Pancreas (tissue), 10 donors: Measurements from ENCODE around the gene EDN1. TPM values are rescaled to one million over a fixed set of nuclear protein-coding genes. Genes with fewer than 3 reads are reported as not detected.

Source experiments
- ATAC-seq, 4 donors: fragments of 200-7000 bp; cut with Tn5 transposase; one replicate each; pipeline versions ENCODE4 v1.8.0 to v1.9.1; 2020; ENCODE audit warnings: mild to moderate bottlenecking in 4 of 4, moderate library complexity in 4 of 4
- DNase-seq, 6 donors: peaks; one replicate each; pipeline ENCODE4 v3.0.0-alpha.2; 2020
- FAIRE-seq: peaks from 2 replicates; lab custom pipeline; 2012; peaks lifted over from hg19 to GRCh38; lab: Jason Lieb, UNC
- H3K27ac ChIP-seq, 4 donors: fragments of 200-600 bp; sonication (generic); 1 replicate in 3 of 4; 2 replicates in 1 of 4; pipeline versions ENCODE4 v1.5.0 to v1.8.0; 2020
- H3K27me3 ChIP-seq, 4 donors: fragments of 200-600 bp; one replicate each; pipeline ENCODE4 v1.8.0; 2021
- H3K36me3 ChIP-seq, 3 donors: fragments of 200-600 bp; sonication (generic) in 1 of 3; one replicate each; pipeline versions ENCODE4 v1.5.0 to v1.8.0; 2020 to 2021
- H3K4me1 ChIP-seq, 3 donors: fragments of 200-600 bp; one replicate each; pipeline ENCODE4 v1.8.0; 2021
- H3K4me3 ChIP-seq, 4 donors: fragments of 200-600 bp; sonication (generic) in 2 of 4; one replicate each; pipeline versions ENCODE4 v1.5.0 to v1.8.0; 2020 to 2021
- H3K9me3 ChIP-seq, 4 donors: fragments of 200-600 bp; one replicate each; pipeline ENCODE4 v1.8.0; 2021
- WGBS, 2 donors: extraction: QIAGEN DNeasy Blood & Tissue Kit; methylation state at CpG; one replicate each; pipeline ENCODE4 v1.1.7; 2013; 5-methylcytosine and 5-hydroxymethylcytosine counted together
- intact Hi-C, 3 donors: fragments of 100-400 bp; cut with DNase I; formaldehyde crosslinking; loops; one replicate each; pipeline versions ENCODE4 v1.11.1 to v1.14.2; 2022
- polyA plus RNA-seq, 2 donors: library from polyadenylated mRNA; stranded (reverse); fragments of 200-250 nt; gene quantifications; one replicate each; pipeline ENCODE4 v1.2.3, GENCODE V29; 2013
- total RNA-seq, 6 donors: library from RNA; stranded (reverse); fragmentation: NEBNext Ultra II Directional in 4 of 6; extraction: Animal tissue kit (Norgen Biotek cat#: 25700) in 4 of 6; gene quantifications; one replicate each; pipeline versions ENCODE4 v1.2.1 to v1.2.4, GENCODE V29; 2021 to 2023
- TF ChIP-seq, protein P1 (sequence below), 4 donors: fragments of 200-600 bp; sonication (generic) in 3 of 4; IDR thresholded peaks; one replicate each; pipeline versions ENCODE4 v1.5.0 to v1.8.0; 2021; ENCODE audit warnings: antibody characterized with exemption in 4 of 4
- donor health status: healthy with polysubstance abuse.
- donor health status: DM: no; HTN: no; CAD: no; lungs with moderate emphysema.
- donor health status: DM: no; HTN: no; CAD: no.
- donor health status: control.
- donor health status: control.
- donor health status: Bipolar disorder and iron deficiency.
- donor health status: DM: yes; HTN: yes; CAD: no.
- donor health status: DM: no; HTN: no; CAD: no.
- donor health status: DM: no; HTN: no; CAD: no.
- donor health status: DM: yes; HTN: yes; CAD: no.

EDN1 gene
- total and polyA plus RNA-seq, 8 donors: 2.4 to 16.0 (median 5.0) TPM

DNA sequence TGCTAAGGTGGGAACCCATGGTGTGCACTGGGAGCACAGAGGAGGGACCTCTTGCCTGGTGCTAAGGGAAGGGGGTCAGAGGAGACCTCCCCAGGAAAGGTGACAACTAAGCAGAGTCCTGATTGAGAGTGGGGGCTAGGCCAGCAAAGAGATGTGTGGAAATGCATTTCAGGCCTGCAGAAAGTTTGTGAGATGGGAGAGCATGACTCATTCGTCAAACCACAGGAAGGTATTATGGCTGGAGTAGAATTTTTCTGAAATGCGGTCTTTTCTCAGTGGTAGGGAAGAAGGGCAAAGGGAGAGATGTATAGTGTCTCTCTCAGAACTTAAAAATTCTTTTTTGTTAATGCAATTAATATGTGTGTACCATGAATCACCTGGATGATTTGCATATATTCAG, 23.6 kb upstream of the EDN1 start:
- intact Hi-C loops: no loop called here
- H3K27me3 ChIP-seq: no peaks in the 10 kb centered on the region
- H3K9me3 ChIP-seq: no peaks in the 10 kb centered on the region
- FAIRE-seq: no peak
- no peaks in the 10 kb centered on the region for H3K4me1 ChIP-seq
- WGBS, 2 donors: 90% methylated on average over 2 of the region's 2 CpGs
- no peak overlapping the region for H3K27ac ChIP-seq
- TF ChIP-seq, protein P1, sequence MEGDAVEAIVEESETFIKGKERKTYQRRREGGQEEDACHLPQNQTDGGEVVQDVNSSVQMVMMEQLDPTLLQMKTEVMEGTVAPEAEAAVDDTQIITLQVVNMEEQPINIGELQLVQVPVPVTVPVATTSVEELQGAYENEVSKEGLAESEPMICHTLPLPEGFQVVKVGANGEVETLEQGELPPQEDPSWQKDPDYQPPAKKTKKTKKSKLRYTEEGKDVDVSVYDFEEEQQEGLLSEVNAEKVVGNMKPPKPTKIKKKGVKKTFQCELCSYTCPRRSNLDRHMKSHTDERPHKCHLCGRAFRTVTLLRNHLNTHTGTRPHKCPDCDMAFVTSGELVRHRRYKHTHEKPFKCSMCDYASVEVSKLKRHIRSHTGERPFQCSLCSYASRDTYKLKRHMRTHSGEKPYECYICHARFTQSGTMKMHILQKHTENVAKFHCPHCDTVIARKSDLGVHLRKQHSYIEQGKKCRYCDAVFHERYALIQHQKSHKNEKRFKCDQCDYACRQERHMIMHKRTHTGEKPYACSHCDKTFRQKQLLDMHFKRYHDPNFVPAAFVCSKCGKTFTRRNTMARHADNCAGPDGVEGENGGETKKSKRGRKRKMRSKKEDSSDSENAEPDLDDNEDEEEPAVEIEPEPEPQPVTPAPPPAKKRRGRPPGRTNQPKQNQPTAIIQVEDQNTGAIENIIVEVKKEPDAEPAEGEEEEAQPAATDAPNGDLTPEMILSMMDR (IDR thresholded peaks at IDR 0.05): no peak
- H3K36me3 ChIP-seq: no peaks in the 10 kb centered on the region
- no peak for DNase-seq
- no peak overlapping the region for H3K4me3 ChIP-seq
- no peak for ATAC-seq

DNA sequence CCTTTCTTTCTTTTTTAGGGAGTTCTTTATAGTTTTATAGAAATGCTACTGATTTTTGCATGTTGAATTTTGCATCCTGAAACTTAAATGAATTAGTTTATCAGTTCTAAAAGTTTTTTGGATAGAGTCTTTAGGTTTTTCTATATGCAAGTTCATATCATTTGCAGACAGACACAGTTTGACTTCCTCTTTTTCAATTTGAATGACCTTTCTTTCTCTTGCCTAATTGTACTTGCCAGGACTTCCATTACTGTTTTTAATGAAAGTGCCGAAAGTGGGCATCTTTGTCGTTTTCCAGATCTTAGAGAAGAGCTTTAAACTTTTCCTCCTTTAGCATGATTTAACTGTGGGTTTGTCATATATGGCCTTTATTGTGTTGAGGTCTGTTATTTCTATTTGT, 21.1 kb upstream of the EDN1 start:
- Histone ChIP-seq H3K27ac (no peak overlapping the region), H3K27me3 (no peaks in the 10 kb centered on the region), H3K4me3 (no peak overlapping the region), H3K9me3 (no peaks in the 10 kb centered on the region), H3K36me3 (no peaks in the 10 kb centered on the region), H3K4me1 (no peaks in the 10 kb centered on the region)
- DNase-seq (no peak), ATAC-seq (no peak), FAIRE-seq (no peak)
- WGBS, 2 donors: 83 to 84% methylated on average over 2 of the region's 2 CpGs
- TF ChIP-seq, protein P1 (IDR thresholded peaks at IDR 0.05): no peak
- intact Hi-C loops: no loop called here

DNA sequence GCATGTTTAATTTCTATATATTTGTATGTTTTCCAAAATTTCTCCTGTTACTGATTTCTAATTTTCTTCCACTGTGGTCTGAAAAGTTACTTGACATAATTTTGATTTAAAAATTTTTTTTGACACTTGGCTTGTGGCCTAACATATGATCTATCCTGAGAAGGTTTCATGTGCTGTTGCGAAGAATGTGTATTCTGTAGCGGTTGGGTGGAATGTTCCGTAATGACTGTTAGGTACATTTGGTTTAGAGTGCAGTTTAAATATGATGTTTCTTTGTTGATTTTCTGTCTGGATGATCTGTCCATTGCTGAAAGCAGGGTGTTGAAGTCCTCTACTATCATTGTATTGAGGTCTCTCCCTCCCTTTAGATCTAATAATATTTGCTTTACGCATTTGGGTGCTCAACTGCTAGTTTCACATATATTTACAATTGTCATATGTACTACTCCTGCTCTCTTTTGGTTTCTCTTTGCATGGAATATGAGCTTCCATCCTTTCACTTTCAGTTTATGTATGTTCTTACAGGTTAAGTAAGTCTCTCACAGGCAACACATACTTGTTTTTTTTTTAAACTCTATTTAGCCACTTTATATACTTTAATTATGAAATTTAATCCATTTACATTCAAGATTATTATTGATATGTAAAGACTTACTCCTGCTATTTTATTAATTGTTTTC, 19.5 kb upstream of the EDN1 start:
- DNase-seq: no peak
- FAIRE-seq: no peak
- Histone ChIP-seq H3K27ac (no peak overlapping the region), H3K9me3 (no peaks in the 10 kb centered on the region), H3K27me3 (no peaks in the 10 kb centered on the region), H3K4me1 (no peaks in the 10 kb centered on the region), H3K36me3 (no peaks in the 10 kb centered on the region), H3K4me3 (no peak overlapping the region)
- 95 to 96% methylated on average over 4 of the region's 4 CpGs for WGBS, 2 donors
- intact Hi-C loops: no loop called here
- ATAC-seq: no peak
- TF ChIP-seq, protein P1 (IDR thresholded peaks at IDR 0.05): no peak

DNA sequence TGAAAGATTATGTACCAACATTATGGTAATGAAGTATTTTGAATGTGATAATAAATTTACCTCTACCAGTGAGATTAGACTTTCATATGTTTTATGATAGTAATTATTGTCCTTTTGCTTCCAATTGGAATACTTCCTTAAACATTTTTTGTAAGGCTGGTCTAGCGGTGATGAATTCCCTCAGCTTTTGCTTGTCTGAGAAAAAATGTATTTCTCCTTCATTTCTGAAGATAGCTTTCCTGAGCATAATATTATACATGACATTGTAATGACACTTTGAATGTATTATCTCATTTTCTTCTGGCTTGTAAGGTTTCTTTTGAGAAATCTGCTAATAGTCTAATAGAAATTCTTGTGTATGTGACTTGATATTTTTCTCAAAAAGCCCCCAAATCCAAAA, 18.6 kb upstream of the EDN1 start:
- Histone ChIP-seq H3K27ac (no peak overlapping the region), H3K27me3 (no peaks in the 10 kb centered on the region), H3K36me3 (no peaks in the 10 kb centered on the region), H3K4me1 (no peaks in the 10 kb centered on the region), H3K4me3 (no peak overlapping the region), H3K9me3 (no peaks in the 10 kb centered on the region)
- TF ChIP-seq, protein P1 (IDR thresholded peaks at IDR 0.05): no peak
- FAIRE-seq (no peak), DNase-seq (no peak), ATAC-seq (no peak)
- intact Hi-C loops: no loop called here
- 96 to 100% methylated on average over 1 of the region's 1 CpG for WGBS, 2 donors

DNA sequence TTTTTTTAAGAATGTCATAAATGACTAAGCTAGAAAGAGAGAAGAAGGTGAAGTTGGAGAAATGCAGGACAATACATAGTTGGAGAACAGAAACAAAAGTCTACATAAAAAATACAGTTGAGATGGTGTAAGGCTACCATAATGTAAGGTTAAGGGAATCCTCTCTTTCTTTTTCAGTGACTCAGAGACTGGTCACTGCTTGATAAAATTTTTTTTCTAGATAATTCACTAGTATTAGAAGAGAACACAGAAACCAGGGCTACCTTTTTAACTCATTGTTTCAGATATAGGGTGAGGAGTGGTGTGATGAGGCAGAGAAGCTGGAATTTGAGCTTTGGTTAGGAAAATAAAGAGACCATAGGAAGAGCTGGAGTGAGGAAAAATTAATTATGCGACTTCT, 18.2 kb upstream of the EDN1 start:
- ATAC-seq (no peak), DNase-seq (no peak), FAIRE-seq (no peak)
- Histone ChIP-seq H3K4me1 (no peaks in the 10 kb centered on the region), H3K27me3 (no peaks in the 10 kb centered on the region), H3K4me3 (no peak overlapping the region), H3K27ac (no peak overlapping the region), H3K36me3 (no peaks in the 10 kb centered on the region), H3K9me3 (no peaks in the 10 kb centered on the region)
- 93 to 94% methylated on average over 1 of the region's 1 CpG for WGBS, 2 donors
- intact Hi-C loops: no loop called here
- TF ChIP-seq, protein P1 (IDR thresholded peaks at IDR 0.05): no peak
